ENCODE measurements around the gene ADAMTS6. TPM values are rescaled to one million over a fixed set of nuclear protein-coding genes. Genes with fewer than 3 reads are reported as not detected.

The ADAMTS6 gene

GRCh38 chr5:65100911-65101631, 380.6 kb downstream of the ADAMTS6 start:
- H2AK5ac ChIP-seq (ENCODE audit: low read length): no peak overlapping the region
- no peak overlapping the region for H3K27ac ChIP-seq (ENCODE audit: low read depth, low read length)
- WGBS (ENCODE audit: extremely low coverage, insufficient coverage, low lambda C conversion rate): no CpG with 5 or more reads among the region's 9 CpGs
- no peak overlapping the region for H4K5ac ChIP-seq (ENCODE audit: low read length)
- peak overlapping the region; percentile 88 for H3K18ac ChIP-seq (ENCODE audit: low read length)
- no peaks in the 10 kb centered on the region for H3K36me3 ChIP-seq (ENCODE audit: control insufficient read depth, insufficient read depth, low read length)
- peak; percentile 88 for DNase-seq
- H2BK5ac ChIP-seq (ENCODE audit: low read length): peak overlapping the region; percentile 44
- H3K79me1 ChIP-seq (ENCODE audit: low read length): no peaks in the 10 kb centered on the region
- no peak overlapping the region for H3K23ac ChIP-seq (ENCODE audit: low read length)
- H2BK120ac ChIP-seq (ENCODE audit: low read depth, low read length): peak overlapping the region; percentile 69
- H3K4me1 ChIP-seq (ENCODE audit: control insufficient read depth, low read depth, low read length): peaks cover 17% of the 10 kb centered on the region
- H2BK15ac ChIP-seq (replicated peaks; ENCODE audit: low read depth): no peak overlapping the region
- no peaks in the 10 kb centered on the region for H3K27me3 ChIP-seq (ENCODE audit: insufficient read depth, low read length, poor library complexity)
- no peak overlapping the region for H4K8ac ChIP-seq (ENCODE audit: low read depth, low read length)
- no peak overlapping the region for H3K4me2 ChIP-seq (ENCODE audit: low read length)
- H3K4me3 ChIP-seq (ENCODE audit: low read length): no peak overlapping the region
- peak overlapping the region; percentile 21 for H3K4ac ChIP-seq (ENCODE audit: low read depth, low read length)
- no peaks in the 10 kb centered on the region for H3K79me2 ChIP-seq (ENCODE audit: control insufficient read depth, insufficient read depth, low read length)
- no peak overlapping the region for H3K9ac ChIP-seq (ENCODE audit: low read length)
- H3K56ac ChIP-seq (ENCODE audit: low read length): peak overlapping the region; percentile 68

Small RNA genes lying within 50 kb of the gene (small RNA-seq; reads per million reads assigned to genes)
- gene RF00019 (ENCODE audit: insufficient read depth): not detected
